NCI-H1092 (cell line): ENCODE measurements around the gene TFB1M.
"Not testable (repeated sequence)": the region's sequence is repeated elsewhere in the genome, so short reads cannot be mapped to it uniquely, and the experiment has no call there.

ENCODE experiments used
- DNase-seq: peaks from one replicate; lab custom pipeline; 2025; lab: John Stamatoyannopoulos, UW

TFB1M gene

GRCh38 chr6:155297669-155298068, 16.6 kb downstream of the TFB1M start:
- DNase-seq = no peak

- DNase-seq = no peak
Observed at GRCh38 chr6:155292711-155293110, 21.6 kb downstream of the TFB1M start.

- no peak for DNase-seq
Observed at GRCh38 chr6:155291291-155291690, 23.0 kb downstream of the TFB1M start.

GRCh38 chr6:155290491-155290890, 23.8 kb downstream of the TFB1M start:
- no peak for DNase-seq

GRCh38 chr6:155287762-155288161, 26.5 kb downstream of the TFB1M start:
- no peak for DNase-seq

GRCh38 chr6:155284775-155285174, 29.5 kb downstream of the TFB1M start:
- DNase-seq = no peak

- DNase-seq = no peak
Observed at GRCh38 chr6:155278319-155279049, 35.8 kb downstream of the TFB1M start.

- DNase-seq = no peak
Observed at GRCh38 chr6:155276638-155277037, 37.6 kb downstream of the TFB1M start.

- no peak for DNase-seq
Observed at GRCh38 chr6:155275808-155276480, 38.3 kb downstream of the TFB1M start.

GRCh38 chr6:155274533-155274932, 39.8 kb downstream of the TFB1M start:
- no peak for DNase-seq

- DNase-seq = no peak
Observed at GRCh38 chr6:155274106-155274505, 40.2 kb downstream of the TFB1M start.

GRCh38 chr6:155273431-155273830, 40.9 kb downstream of the TFB1M start:
- DNase-seq = no peak

- no peak for DNase-seq
Observed at GRCh38 chr6:155272353-155273232, 41.7 kb downstream of the TFB1M start.

GRCh38 chr6:155271145-155271544, 43.1 kb downstream of the TFB1M start:
- DNase-seq = no peak

GRCh38 chr6:155270561-155271091, 43.7 kb downstream of the TFB1M start:
- DNase-seq = no peak

GRCh38 chr6:155269765-155270164, 44.5 kb downstream of the TFB1M start:
- DNase-seq = no peak

- not testable (repeated sequence) for DNase-seq
Observed at GRCh38 chr6:155268088-155268867, 46.0 kb downstream of the TFB1M start.

- no peak for DNase-seq
Observed at GRCh38 chr6:155267411-155267810, 46.9 kb downstream of the TFB1M start.

GRCh38 chr6:155265843-155266535, 48.3 kb downstream of the TFB1M start:
- DNase-seq = no peak

GRCh38 chr6:155264693-155265320, 49.5 kb downstream of the TFB1M start:
- no peak for DNase-seq
